HepG2 (cell line): ENCODE data around the gene SETD2. TPM values are rescaled to one million over a fixed set of nuclear protein-coding genes. Genes with fewer than 3 reads are reported as not detected.

Source experiments
- ATAC-seq: fragments of 200-7000 bp; cut with Tn5 transposase; 3 replicates; pipeline ENCODE4 v1.9.1; 2020; ENCODE audit warnings: mild to moderate bottlenecking, moderate library complexity
- BruUV-seq: library from RNA; stranded (reverse); fragments of 400-500 nt; replicated peaks from 2 replicates; lab custom pipeline; 2021; lab: Mats Ljungman, UMichigan
- CTCF ChIA-PET: fragments of 300-600 bp; formaldehyde crosslinking; extraction: SDS; loops from one replicate; lab custom pipeline; 2021; ENCODE audit warnings: low total read pairs, inconsistent platforms, low intra/inter-chr PET ratio; lab: Yijun Ruan, JAX
- POLR2A ChIA-PET: fragments of 350-600 bp; sonication (Branson Sonifier 250); formaldehyde crosslinking; loops from one replicate; lab custom pipeline; 2020; ENCODE audit warnings: antibody characterized with exemption, inconsistent platforms; lab: Yijun Ruan, JAX
- DNase-seq: peaks from one replicate; pipeline ENCODE4 v3.0.0-alpha.2; 2015; ENCODE audit warnings: low spot score
- FAIRE-seq: peaks from 3 replicates; lab custom pipeline; 2011; peaks lifted over from hg19 to GRCh38; lab: Jason Lieb, UNC
- H2AFZ ChIP-seq: one replicate; pipeline ENCODE4 v1.6.1; 2011; ENCODE audit warnings: low read length, inconsistent platforms
- H3K27ac ChIP-seq: fragments of 300-600 bp; 3 replicates; pipeline ENCODE4 v1.8.0; 2011; ENCODE audit warnings: mixed run types, mild to moderate bottlenecking, mixed read lengths, low read length, inconsistent platforms; ENCODE audit not compliant: insufficient read depth; ENCODE audit errors: extremely low read length
- H3K27me3 ChIP-seq, 2 experiments: fragments of 200-600 bp in 1 of 2; 2 replicates in 1 of 2; 3 replicates in 1 of 2; pipeline versions ENCODE4 v1.6.0 to v1.8.0; 2011; ENCODE audit warnings: low read length in 2 of 2, mild to moderate bottlenecking in 2 of 2, moderate library complexity in 2 of 2, inconsistent platforms in 1 of 2; ENCODE audit not compliant: insufficient read depth in 2 of 2, control insufficient read depth in 1 of 2
- H3K36me3 ChIP-seq, 2 experiments: fragments of 200-600 bp in 1 of 2; replicated peaks in 1 of 2; 2 replicates in 1 of 2; 3 replicates in 1 of 2; pipeline versions ENCODE4 v1.5.1 to v1.8.0; 2011; ENCODE audit warnings: low read length in 2 of 2, inconsistent platforms in 1 of 2; ENCODE audit not compliant: insufficient read depth in 2 of 2, control insufficient read depth in 1 of 2
- H3K4me1 ChIP-seq: 2 replicates; pipeline ENCODE4 v1.5.1; 2012; ENCODE audit warnings: low read length, inconsistent platforms; ENCODE audit not compliant: insufficient read depth
- H3K4me2 ChIP-seq: 2 replicates; pipeline ENCODE4 v1.6.0; 2011; ENCODE audit warnings: low read depth, low read length, inconsistent platforms
- H3K4me3 ChIP-seq, 3 experiments: fragments of 200-600 bp in 1 of 3; sonication (generic), shearing (Covaris generic) in 1 of 3; replicated peaks in 1 of 3; 2 replicates each; pipeline ENCODE4 v1.5.1; 2011 to 2016; ENCODE audit warnings: low read length in 3 of 3, inconsistent platforms in 2 of 3, low read depth in 2 of 3, mild to moderate bottlenecking in 2 of 3, control low read depth in 1 of 3, mixed read lengths in 1 of 3; ENCODE audit not compliant: insufficient read depth in 1 of 3
- H3K79me2 ChIP-seq: one replicate; pipeline ENCODE4 v1.6.1; 2011; ENCODE audit warnings: low read length, inconsistent platforms; ENCODE audit not compliant: insufficient read depth
- H3K9ac ChIP-seq: 2 replicates; pipeline ENCODE4 v1.6.0; 2011; ENCODE audit warnings: mild to moderate bottlenecking, low read depth, low read length, inconsistent platforms; ENCODE audit not compliant: insufficient read depth
- H3K9me3 ChIP-seq: 2 replicates; pipeline ENCODE4 v1.5.1; 2012; ENCODE audit warnings: mild to moderate bottlenecking, low read length
- H4K20me1 ChIP-seq: 2 replicates; pipeline ENCODE4 v1.6.0; 2011; ENCODE audit warnings: inconsistent platforms, mild to moderate bottlenecking, low read length, moderate library complexity; ENCODE audit not compliant: insufficient read depth
- ARID5B ChIP-seq: IDR thresholded peaks from 2 replicates; pipeline ENCODE4 v1.4.0; 2020; ENCODE audit warnings: mild to moderate bottlenecking, missing genetic modification reagents
- CBX2 ChIP-seq, 2 experiments: fragments of 200-600 bp in 1 of 2; sonication (generic); formaldehyde crosslinking in 1 of 2; IDR thresholded peaks; 2 replicates each; pipeline versions ENCODE4 v1.7.0 to v1.8.1; 2018 to 2022; ENCODE audit warnings: low read depth in 2 of 2, low read length in 1 of 2, mild to moderate bottlenecking in 1 of 2, missing genetic modification reagents in 1 of 2
- CC2D1A ChIP-seq: sonication (generic); formaldehyde crosslinking; IDR thresholded peaks from 2 replicates; pipeline ENCODE4 v1.8.1; 2023; ENCODE audit warnings: mild to moderate bottlenecking, missing genetic modification reagents
- FOXJ3 ChIP-seq: sonication (generic); formaldehyde crosslinking; IDR thresholded peaks from 2 replicates; pipeline ENCODE4 v1.4.0; 2020; ENCODE audit warnings: missing genetic modification reagents, mild to moderate bottlenecking, borderline replicate concordance
- HNF1A ChIP-seq, 2 experiments: sonication (generic) in 1 of 2; formaldehyde crosslinking in 1 of 2; IDR thresholded peaks; 2 replicates each; pipeline versions ENCODE4 v1.4.0 to v1.6.1; 2016 to 2020; ENCODE audit warnings: borderline replicate concordance in 1 of 2, low read depth in 1 of 2, mild to moderate bottlenecking in 1 of 2, missing genetic modification reagents in 1 of 2
- HNF4G ChIP-seq, 2 experiments: sonication (generic) in 1 of 2; formaldehyde crosslinking in 1 of 2; IDR thresholded peaks; 2 replicates each; pipeline versions ENCODE4 v1.4.0 to v1.6.1; 2011 to 2020; ENCODE audit warnings: borderline replicate concordance in 2 of 2, low read depth in 2 of 2, mild to moderate bottlenecking in 2 of 2, low read length in 1 of 2, missing genetic modification reagents in 1 of 2, moderate library complexity in 1 of 2
- HNRNPH1 ChIP-seq: fragments of 200-400 bp; formaldehyde crosslinking; optimal IDR thresholded peaks from 2 replicates; pipeline ENCODE3; 2017; ENCODE audit warnings: mild to moderate bottlenecking, low read depth, low read length
- ONECUT2 ChIP-seq: sonication (generic); formaldehyde crosslinking; IDR thresholded peaks from 2 replicates; pipeline ENCODE4 v1.4.0; 2020; ENCODE audit warnings: missing genetic modification reagents
- RELA ChIP-seq: sonication (generic); formaldehyde crosslinking; IDR thresholded peaks from 2 replicates; pipeline ENCODE4 v1.4.0; 2020; ENCODE audit warnings: missing genetic modification reagents
- ZBTB7B ChIP-seq: sonication (generic); formaldehyde crosslinking; IDR thresholded peaks from 2 replicates; pipeline ENCODE4 v1.4.0; 2020; ENCODE audit warnings: missing genetic modification reagents
- ZC3H13 ChIP-seq: sonication (generic); formaldehyde crosslinking; IDR thresholded peaks from 2 replicates; pipeline ENCODE4 v1.8.1; 2023; ENCODE audit warnings: mild to moderate bottlenecking, missing genetic modification reagents, moderate library complexity
- ZNF20 ChIP-seq: sonication (generic); formaldehyde crosslinking; IDR thresholded peaks from 2 replicates; pipeline ENCODE4 v1.4.0; 2020; ENCODE audit warnings: mild to moderate bottlenecking, moderate library complexity, missing genetic modification reagents
- ZNF362 ChIP-seq: sonication (generic); formaldehyde crosslinking; IDR thresholded peaks from 2 replicates; pipeline ENCODE4 v1.4.0; 2020; ENCODE audit warnings: missing genetic modification reagents, mild to moderate bottlenecking, borderline replicate concordance
- ZNF605 ChIP-seq: sonication (generic); formaldehyde crosslinking; IDR thresholded peaks from 2 replicates; pipeline ENCODE4 v1.8.0; 2022; ENCODE audit warnings: mild to moderate bottlenecking, missing genetic modification reagents
- WGBS: methylation state at CpG from one replicate; pipeline ENCODE4 v1.1.6; 2017; ENCODE audit warnings: low lambda C conversion rate; 5-methylcytosine and 5-hydroxymethylcytosine counted together
- in situ Hi-C: cut with HindIII; loops from 2 replicates; pipeline ENCODE4 v1.10.0; 2017; ENCODE audit warnings: low pct_unique_long_range_greater_than_20kb; ENCODE audit not compliant: extremely low pct_ligation_motif_present
- intact Hi-C: fragments of 100-400 bp; cut with micrococcal nuclease; formaldehyde crosslinking; loops from one replicate; pipeline ENCODE4 v1.10.0; 2022; ENCODE audit not compliant: unreplicated experiment
- polyA plus RNA-seq, 8 experiments: library from polyadenylated mRNA; depleted of rRNA in 3 of 8; stranded (reverse) in 7 of 8; unstranded in 1 of 8; fragments of >200 nt; fragmentation: Illumina TruSeq in 4 of 8; extraction: Trizol in 4 of 8; gene quantifications; 2 replicates each; pipeline versions ENCODE4 v1.2.1 to v1.2.3, GENCODE V29; 2011 to 2016; ENCODE audit warnings: low read depth in 4 of 8, missing spikeins in 1 of 8, mixed read lengths in 1 of 8; ENCODE audit not compliant: insufficient read depth in 1 of 8
- total RNA-seq, 5 experiments: library from RNA; depleted of rRNA; stranded (reverse); fragments of >200 nt; fragmentation: Illumina TruSeq; extraction: Trizol; gene quantifications; 2 replicates each; pipeline ENCODE4 v1.2.3, GENCODE V29; 2016; ENCODE audit warnings: low read depth in 1 of 5

Gene SETD2
- total and polyA plus RNA-seq, 2 of the 13 experiments (the other 11 are each of a cell fraction or from before 2014, with no cell fraction given): 14.2 to 24.2 TPM

GRCh38 chr3:47113669-47114365 is 50.1 kb downstream of the SETD2 start:
- no peak for TF ChIP-seq ZNF362
- no peak for TF ChIP-seq CC2D1A (CRISPR knock-in tag)
- no peak for TF ChIP-seq FOXJ3 (CRISPR knock-in tag)
- no peak for TF ChIP-seq ZBTB7B (CRISPR knock-in tag)
- no peak for TF ChIP-seq ZC3H13 (CRISPR knock-in tag)
- no peak for TF ChIP-seq HNF1A (IDR thresholded peaks at IDR 0.05; ENCODE audit: low read depth)
- no peak for TF ChIP-seq HNF1A (CRISPR knock-in tag; IDR thresholded peaks at IDR 0.05; ENCODE audit: borderline replicate concordance)
- TF ChIP-seq RELA (CRISPR knock-in tag): no peak
- TF ChIP-seq HNRNPH1: no peak
- no peak for TF ChIP-seq ZNF20 (CRISPR knock-in tag)
- no peak for TF ChIP-seq ONECUT2 (CRISPR knock-in tag)
- no peak for TF ChIP-seq CBX2 (IDR thresholded peaks at IDR 0.05; ENCODE audit: low read depth, low read length)
- no peak for TF ChIP-seq CBX2 (CRISPR knock-in tag; IDR thresholded peaks at IDR 0.05; ENCODE audit: low read depth)
- TF ChIP-seq ZNF605 (CRISPR knock-in tag): no peak
- no peak for TF ChIP-seq HNF4G (IDR thresholded peaks at IDR 0.05; ENCODE audit: borderline replicate concordance, low read depth, low read length)
- TF ChIP-seq HNF4G (CRISPR knock-in tag; IDR thresholded peaks at IDR 0.05; ENCODE audit: borderline replicate concordance, low read depth): no peak
- TF ChIP-seq ARID5B (CRISPR knock-in tag): no peak
- H3K4me3 ChIP-seq: no peak overlapping the region
- H4K20me1 ChIP-seq: no peaks in the 10 kb centered on the region
- H3K9me3 ChIP-seq: no peaks in the 10 kb centered on the region
- intact Hi-C loops (no loop called here), in situ Hi-C loops (no loop called here)
- no peak overlapping the region for H3K4me2 ChIP-seq
- no peak overlapping the region for H2AFZ ChIP-seq
- DNase-seq (no peak), ATAC-seq (no peak), FAIRE-seq (no peak)
- 99% methylated on average over 5 of the region's 5 CpGs for WGBS
- peaks cover 13 to 68% of the 10 kb centered on the region in 2 experiments for H3K36me3 ChIP-seq
- H3K79me2 ChIP-seq: peaks cover 2% of the 10 kb centered on the region
- H3K27ac ChIP-seq: no peak overlapping the region
- no peaks in the 10 kb centered on the region for H3K4me1 ChIP-seq
- H3K9ac ChIP-seq: no peak overlapping the region
- POLR2A ChIA-PET: no interaction called here
- no peaks in the 10 kb centered on the region for H3K27me3 ChIP-seq
- no TSS peak for BruUV-seq
- CTCF ChIA-PET: no interaction called here
